Glomerular visceral epithelial cell (primary cell): Measurements from ENCODE around the gene HBE1.

Experiments used
- DNase-seq: peaks from one replicate; pipeline ENCODE4 v3.0.0-alpha.2; 2016; ENCODE audit errors: extremely low spot score

Gene HBE1

DNA sequence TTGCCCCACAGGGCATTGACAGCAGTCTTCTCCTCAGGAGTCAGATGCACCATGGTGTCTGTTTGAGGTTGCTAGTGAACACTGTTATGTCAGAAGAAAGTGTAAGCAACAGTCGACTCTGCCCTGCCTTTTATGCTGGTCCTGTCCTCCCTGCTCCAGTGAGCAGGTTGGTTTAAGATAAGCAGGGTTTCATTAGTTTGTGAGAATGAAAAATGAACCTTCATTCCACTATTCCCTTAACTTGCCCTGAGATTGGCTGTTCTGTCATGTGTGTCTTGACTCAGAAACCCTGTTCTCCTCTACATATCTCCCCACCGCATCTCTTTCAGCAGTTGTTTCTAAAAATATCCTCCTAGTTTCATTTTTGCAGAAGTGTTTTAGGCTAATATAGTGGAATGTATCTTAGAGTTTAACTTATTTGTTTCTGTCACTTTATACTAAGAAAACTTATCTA is 35.3 kb downstream of the HBE1 start, which contains the start of gene HBD:
TSS of gene HBD (minus strand) at position 103 of the 454 bp plus-strand sequence. CDS start at position 53, 50 bp downstream.
- DNase-seq: peak; percentile 33

DNA sequence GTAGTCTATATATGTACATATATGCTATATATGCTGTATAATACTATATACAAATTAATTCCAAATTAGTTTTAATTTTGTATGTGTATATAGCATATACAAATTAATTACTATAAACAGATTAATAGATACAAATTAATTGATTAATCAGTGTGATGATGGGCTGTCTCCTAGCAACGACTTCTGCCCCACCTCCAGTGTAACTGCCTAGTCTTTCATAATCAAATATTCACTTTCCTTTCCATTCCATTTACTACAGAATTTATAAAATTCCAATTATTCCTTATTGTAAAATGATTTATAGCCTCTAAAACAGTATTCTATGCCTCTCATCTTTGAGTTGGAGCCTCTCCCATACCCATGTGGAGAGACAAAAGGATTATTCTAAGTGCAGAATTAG is 36.4 kb downstream of the HBE1 start:
- no peak for DNase-seq

DNA sequence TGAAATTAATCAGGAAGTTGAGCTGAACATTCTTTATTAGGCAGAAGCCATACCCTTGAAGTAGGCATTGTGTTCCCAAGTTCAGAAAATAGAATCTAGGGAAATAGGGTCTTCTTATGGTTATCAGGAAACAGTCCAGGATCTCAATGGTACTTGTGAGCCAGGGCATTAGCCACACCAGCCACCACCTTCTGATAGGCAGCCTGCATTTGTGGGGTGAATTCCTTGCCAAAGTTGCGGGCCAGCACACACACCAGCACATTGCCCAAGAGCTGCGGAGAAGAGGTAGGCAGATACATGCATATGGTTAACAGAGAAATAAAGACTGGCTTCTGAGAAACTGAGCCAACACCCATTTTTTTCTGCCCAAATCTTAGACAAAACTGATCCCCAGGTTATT is 36.9 kb downstream of the HBE1 start:
- no peak for DNase-seq

DNA sequence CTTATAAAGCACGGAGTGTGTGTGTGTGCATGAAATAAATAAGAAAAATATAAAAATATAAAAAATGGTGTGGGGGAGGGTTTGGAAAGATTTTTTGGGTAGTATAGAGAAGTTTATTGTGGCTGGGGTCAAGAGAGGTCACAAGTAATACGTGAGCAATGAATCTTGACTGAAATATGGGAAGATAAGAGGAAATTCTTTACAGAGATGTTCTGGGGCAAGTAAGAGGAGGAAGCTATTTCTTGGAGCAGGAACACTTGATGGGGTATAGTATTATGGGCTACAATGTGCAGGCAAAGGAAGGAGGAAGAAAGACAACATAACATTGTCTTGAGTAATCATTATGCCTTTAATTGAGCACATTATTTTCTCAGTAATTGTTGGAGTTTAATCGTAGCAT is 37.6 kb downstream of the HBE1 start:
- no peak for DNase-seq

DNA sequence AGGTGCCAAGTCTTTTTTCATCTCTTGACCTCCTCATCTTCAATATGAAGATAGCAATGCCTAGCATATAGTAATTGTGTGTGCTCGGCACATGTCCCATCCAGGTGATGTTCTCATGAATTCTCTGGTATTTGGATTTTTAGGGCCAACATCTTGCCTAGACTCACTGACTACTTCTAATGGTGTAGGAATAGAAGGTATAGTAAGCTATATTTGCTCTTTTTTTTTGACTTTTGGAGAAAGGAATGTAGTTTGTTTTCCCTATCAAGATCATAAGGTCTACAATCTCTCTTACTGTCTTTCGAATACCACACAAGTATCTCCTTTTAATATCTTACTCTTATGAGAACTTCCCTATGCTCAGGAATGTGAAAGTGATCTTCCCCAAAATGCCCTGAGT is 38.6 kb downstream of the HBE1 start:
- DNase-seq: no peak

DNA sequence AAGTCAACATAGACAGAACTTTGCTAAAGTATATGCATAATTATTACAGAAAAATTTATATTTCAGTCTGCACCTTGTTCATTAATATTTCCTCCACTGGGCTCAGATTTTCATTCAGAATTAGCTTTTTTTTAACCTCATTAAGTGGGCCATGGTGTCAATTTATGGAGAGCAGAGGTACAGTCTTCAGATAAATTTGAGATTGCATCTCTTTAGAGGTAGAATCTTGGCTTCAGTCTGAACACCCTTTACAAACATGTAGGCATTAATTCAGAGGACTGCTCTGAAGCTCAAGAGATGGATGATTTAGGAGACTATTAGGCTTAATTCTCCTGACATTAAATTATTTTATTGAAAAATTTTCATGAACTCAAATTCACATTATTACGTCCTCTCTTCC is 39.5 kb downstream of the HBE1 start:
- no peak for DNase-seq

DNA sequence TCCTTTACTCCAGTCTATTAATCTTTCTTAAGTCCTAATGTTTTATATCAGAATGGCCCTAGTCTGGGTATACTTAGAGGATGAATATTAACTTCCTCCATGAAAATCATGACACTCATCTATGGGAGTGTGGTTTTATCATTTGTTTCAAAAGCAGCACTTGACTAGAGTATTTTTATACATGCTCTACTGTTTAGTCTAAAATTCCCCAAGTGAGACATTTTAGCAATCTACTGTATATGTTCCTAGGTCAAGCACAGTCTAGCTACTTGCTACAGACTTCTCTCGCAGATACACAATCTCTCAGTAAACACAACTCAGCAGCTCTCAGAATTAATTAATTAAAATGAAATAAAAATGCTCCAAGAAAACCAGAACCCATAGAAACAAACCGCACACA is 39.9 kb downstream of the HBE1 start:
- no peak for DNase-seq

DNA sequence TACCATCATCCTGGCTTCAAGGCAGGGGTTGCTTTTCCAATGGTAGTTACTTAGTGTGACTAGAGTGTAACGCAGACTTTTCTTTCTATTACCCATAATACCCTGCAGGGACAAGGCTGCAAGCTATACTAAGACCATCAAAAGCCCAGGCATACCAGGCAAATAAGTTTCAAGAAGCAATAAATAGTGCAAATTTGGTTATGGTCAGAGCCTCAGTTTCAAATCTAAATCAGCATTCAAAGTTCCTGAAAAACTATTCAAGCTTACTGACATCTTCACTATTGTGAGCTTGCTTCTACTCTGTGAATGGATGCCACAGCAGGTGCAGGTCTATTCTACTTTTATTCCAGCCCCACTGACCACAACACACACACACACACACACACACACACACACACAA is 40.4 kb downstream of the HBE1 start:
- DNase-seq: no peak

DNA sequence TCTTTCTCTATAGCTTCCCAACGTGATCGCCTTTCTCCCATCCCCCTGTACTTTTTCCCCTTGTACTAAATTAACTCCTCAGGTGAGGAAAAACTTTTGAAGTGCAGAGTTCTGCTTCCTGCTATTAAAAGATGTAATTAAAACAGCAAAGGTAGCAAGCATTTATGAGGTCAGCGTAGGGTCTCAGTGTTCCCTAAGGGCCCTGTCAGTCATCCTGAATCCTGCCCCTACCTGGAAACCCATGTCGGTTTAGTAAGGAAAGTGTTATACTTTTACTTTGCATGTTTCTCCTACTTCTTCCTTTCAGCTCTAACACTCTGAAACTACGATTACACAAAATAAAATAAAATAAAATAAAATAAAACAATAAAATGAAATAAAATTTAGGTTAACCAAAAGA is 41.6 kb downstream of the HBE1 start:
- DNase-seq: no peak

DNA sequence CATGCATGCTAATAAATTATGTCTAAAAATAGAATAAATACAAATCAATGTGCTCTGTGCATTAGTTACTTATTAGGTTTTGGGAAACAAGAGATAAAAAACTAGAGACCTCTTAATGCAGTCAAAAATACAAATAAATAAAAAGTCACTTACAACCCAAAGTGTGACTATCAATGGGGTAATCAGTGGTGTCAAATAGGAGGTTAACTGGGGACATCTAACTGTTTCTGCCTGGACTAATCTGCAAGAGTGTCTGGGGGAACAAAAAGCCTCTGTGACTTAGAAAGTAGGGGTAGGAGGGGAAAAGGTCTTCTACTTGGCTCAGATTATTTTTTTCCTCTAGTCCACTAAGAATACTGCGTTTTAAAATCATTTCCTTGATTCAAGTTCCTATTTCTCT is 42.1 kb downstream of the HBE1 start:
- DNase-seq: no peak

DNA sequence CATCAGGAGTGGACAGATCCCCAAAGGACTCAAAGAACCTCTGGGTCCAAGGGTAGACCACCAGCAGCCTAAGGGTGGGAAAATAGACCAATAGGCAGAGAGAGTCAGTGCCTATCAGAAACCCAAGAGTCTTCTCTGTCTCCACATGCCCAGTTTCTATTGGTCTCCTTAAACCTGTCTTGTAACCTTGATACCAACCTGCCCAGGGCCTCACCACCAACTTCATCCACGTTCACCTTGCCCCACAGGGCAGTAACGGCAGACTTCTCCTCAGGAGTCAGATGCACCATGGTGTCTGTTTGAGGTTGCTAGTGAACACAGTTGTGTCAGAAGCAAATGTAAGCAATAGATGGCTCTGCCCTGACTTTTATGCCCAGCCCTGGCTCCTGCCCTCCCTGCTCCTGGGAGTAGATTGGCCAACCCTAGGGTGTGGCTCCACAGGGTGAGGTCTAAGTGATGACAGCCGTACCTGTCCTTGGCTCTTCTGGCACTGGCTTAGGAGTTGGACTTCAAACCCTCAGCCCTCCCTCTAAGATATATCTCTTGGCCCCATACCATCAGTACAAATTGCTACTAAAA is 42.9 kb downstream of the HBE1 start, which contains the start of gene HBB:
TSS of gene HBB (minus strand) at position 340 of the 579 bp plus-strand sequence. CDS start at position 290, 50 bp downstream.
- DNase-seq: no peak

DNA sequence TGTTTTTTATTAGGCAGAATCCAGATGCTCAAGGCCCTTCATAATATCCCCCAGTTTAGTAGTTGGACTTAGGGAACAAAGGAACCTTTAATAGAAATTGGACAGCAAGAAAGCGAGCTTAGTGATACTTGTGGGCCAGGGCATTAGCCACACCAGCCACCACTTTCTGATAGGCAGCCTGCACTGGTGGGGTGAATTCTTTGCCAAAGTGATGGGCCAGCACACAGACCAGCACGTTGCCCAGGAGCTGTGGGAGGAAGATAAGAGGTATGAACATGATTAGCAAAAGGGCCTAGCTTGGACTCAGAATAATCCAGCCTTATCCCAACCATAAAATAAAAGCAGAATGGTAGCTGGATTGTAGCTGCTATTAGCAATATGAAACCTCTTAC is 44.3 kb downstream of the HBE1 start:
- DNase-seq: no peak

DNA sequence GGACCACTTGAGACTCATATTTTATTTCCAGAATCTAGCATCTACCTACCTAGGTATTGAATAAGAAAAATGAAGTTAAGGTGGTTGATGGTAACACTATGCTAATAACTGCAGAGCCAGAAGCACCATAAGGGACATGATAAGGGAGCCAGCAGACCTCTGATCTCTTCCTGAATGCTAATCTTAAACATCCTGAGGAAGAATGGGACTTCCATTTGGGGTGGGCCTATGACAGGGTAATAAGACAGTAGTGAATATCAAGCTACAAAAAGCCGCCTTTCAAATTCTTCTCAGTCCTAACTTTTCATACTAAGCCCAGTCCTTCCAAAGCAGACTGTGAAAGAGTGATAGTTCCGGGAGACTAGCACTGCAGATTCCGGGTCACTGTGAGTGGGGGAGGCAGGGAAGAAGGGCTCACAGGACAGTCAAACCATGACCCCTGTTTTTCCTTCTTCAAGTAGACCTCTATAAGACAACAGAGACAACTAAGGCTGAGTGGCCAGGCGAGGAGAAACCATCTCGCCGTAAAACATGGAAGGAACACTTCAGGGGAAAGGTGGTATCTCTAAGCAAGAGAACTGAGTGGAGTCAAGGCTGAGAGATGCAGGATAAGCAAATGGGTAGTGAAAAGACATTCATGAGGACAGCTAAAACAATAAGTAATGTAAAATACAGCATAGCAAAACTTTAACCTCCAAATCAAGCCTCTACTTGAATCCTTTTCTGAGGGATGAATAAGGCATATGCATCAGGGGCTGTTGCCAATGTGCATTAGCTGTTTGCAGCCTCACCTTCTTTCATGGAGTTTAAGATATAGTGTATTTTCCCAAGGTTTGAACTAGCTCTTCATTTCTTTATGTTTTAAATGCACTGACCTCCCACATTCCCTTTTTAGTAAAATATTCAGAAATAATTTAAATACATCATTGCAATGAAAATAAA is 44.9 kb downstream of the HBE1 start:
- no peak for DNase-seq

DNA sequence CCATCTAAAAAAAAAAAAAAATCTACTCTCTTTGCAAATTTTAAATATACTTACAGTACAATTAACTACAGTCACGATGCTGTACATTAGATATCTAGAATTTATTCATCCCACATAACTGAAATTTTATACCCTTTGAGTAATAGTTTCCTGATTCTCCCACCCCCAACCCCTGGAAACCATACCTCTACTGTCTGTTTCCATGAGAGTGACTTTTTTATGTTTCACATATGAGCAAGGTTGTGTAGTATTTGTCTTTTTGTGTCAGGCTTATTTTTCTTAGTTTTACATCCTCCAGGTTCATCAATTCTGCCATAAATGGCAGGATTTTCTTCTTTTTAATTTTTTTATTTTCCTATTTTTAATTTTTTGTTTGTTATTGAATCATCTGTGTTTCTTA is 46.1 kb downstream of the HBE1 start:
- DNase-seq: no peak

DNA sequence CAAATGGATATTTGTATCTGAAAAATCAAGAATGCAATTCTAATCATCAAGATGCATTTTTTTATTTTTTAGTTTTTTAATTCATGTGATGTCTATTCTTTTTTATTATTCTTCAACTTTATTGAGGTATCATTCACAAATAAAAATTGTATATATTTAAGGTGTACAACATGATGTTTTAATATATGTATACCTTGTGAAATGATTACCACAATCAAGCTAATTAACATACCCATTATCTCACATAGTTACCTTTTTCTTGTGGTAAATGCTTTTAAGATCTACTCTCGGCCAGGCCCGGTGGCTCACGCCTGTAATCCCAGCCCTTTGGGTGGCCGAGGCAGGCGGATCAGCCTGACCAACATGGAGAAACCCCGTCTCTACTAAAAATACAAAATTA is 46.6 kb downstream of the HBE1 start:
- DNase-seq: no peak
